ENCODE data around the gene PLEKHA4.
A peak's percentile ranks its signal among the peaks of the same experiment; 100 is the strongest.

PLEKHA4 gene

DNA sequence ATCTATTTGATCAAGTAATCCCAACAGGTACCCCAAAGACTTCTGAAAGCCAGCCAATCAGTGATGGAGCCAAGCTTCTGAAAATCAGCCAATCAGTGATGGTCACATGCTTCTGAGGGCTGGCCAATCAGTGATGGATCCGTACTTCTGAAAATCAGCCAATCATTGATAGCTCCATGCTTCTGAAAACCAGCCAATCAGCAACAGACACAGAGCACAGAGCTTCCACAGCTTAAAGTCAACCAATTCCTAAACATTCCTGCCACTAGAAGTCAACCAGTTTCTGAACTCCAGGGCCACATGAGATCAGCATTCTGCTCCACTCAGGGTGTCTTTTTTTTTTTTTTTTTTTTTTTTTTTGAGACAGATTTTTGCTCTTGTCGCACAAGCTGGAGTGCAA lies 23.9 kb downstream of the PLEKHA4 start:
- H3K4me3 ChIP-seq: no peak overlapping the region
- no peaks in the 10 kb centered on the region for H3K9me3 ChIP-seq (ENCODE audit: low read depth, low read length)
- no peak overlapping the region for H3K9ac ChIP-seq (ENCODE audit: insufficient read length)
- DNase-seq (ENCODE audit: low read depth, low spot score): no peak
- H3K27ac ChIP-seq: no peak overlapping the region
- TF ChIP-seq POLR2AphosphoS5 (IDR thresholded peaks at IDR 0.05; ENCODE audit: borderline replicate concordance, low read depth, low read length) (no peak), EZH2 (IDR thresholded peaks at IDR 0.05) (no peak), FOXP2 (optimal IDR thresholded peaks at IDR 0.05; ENCODE audit: control extremely low read depth, extremely low read length, insufficient read depth) (no peak)
- H3K36me3 ChIP-seq (ENCODE audit: insufficient read depth, low read length): no peaks in the 10 kb centered on the region

GRCh38 chr19:48842789-48843162 lies 25.6 kb downstream of the PLEKHA4 start:
- no peak for TF ChIP-seq POLR2AphosphoS5 (IDR thresholded peaks at IDR 0.05; ENCODE audit: borderline replicate concordance, low read depth, low read length)
- no peak overlapping the region for H3K27ac ChIP-seq
- H3K4me3 ChIP-seq: no peak overlapping the region
- no peak for DNase-seq (ENCODE audit: low read depth, low spot score)
- H3K9ac ChIP-seq (ENCODE audit: insufficient read length): no peak overlapping the region
- H3K9me3 ChIP-seq (ENCODE audit: low read depth, low read length): no peaks in the 10 kb centered on the region
- no peaks in the 10 kb centered on the region for H3K36me3 ChIP-seq (ENCODE audit: insufficient read depth, low read length)

- TF ChIP-seq EZH2 (IDR thresholded peaks at IDR 0.05): no peak
- no peak for TF ChIP-seq FOXP2 (optimal IDR thresholded peaks at IDR 0.05; ENCODE audit: control extremely low read depth, extremely low read length, insufficient read depth)
- no peak for TF ChIP-seq POLR2AphosphoS5 (IDR thresholded peaks at IDR 0.05; ENCODE audit: borderline replicate concordance, low read depth, low read length)
- no peak for DNase-seq (ENCODE audit: low read depth, low spot score)
Observed at GRCh38 chr19:48841571-48841970, 26.8 kb downstream of the PLEKHA4 start.

GRCh38 chr19:48841047-48841446 lies 27.4 kb downstream of the PLEKHA4 start:
- no peaks in the 10 kb centered on the region for H3K9me3 ChIP-seq (ENCODE audit: low read depth, low read length)
- H3K9ac ChIP-seq (ENCODE audit: insufficient read length): no peak overlapping the region

More at GRCh38 chr19:48841571-48841970, 26.8 kb downstream of the PLEKHA4 start:
- no peaks in the 10 kb centered on the region for H3K36me3 ChIP-seq (ENCODE audit: insufficient read depth, low read length)
- H3K27ac ChIP-seq: no peak overlapping the region
- no peak overlapping the region for H3K9ac ChIP-seq (ENCODE audit: insufficient read length)
- no peaks in the 10 kb centered on the region for H3K9me3 ChIP-seq (ENCODE audit: low read depth, low read length)
- no peak overlapping the region for H3K4me3 ChIP-seq

GRCh38 chr19:48837687-48838086 lies 30.7 kb downstream of the PLEKHA4 start:
- no peak overlapping the region; the same call in 1 of the 2 replicates for H3K4me3 ChIP-seq
- no peak overlapping the region for H3K27ac ChIP-seq

More at GRCh38 chr19:48841047-48841446, 27.4 kb downstream of the PLEKHA4 start:
- DNase-seq (ENCODE audit: low read depth, low spot score): no peak
- no peak overlapping the region for H3K27ac ChIP-seq
- TF ChIP-seq FOXP2 (optimal IDR thresholded peaks at IDR 0.05; ENCODE audit: control extremely low read depth, extremely low read length, insufficient read depth) (no peak), EZH2 (IDR thresholded peaks at IDR 0.05) (no peak), POLR2AphosphoS5 (IDR thresholded peaks at IDR 0.05; ENCODE audit: borderline replicate concordance, low read depth, low read length) (no peak)
- H3K4me3 ChIP-seq: no peak overlapping the region
- no peaks in the 10 kb centered on the region for H3K36me3 ChIP-seq (ENCODE audit: insufficient read depth, low read length)

GRCh38 chr19:48837051-48837524 lies 31.3 kb downstream of the PLEKHA4 start:
- Histone ChIP-seq H3K9me3 (ENCODE audit: low read depth, low read length) (no peaks in the 10 kb centered on the region), H3K36me3 (ENCODE audit: insufficient read depth, low read length) (no peaks in the 10 kb centered on the region), H3K27ac (no peak overlapping the region), H3K4me3 (peak overlapping the region; percentile 82), H3K9ac (ENCODE audit: insufficient read length) (peak overlapping the region; percentile 1)
- DNase-seq (ENCODE audit: low read depth, low spot score): no peak
- TF ChIP-seq POLR2AphosphoS5 (IDR thresholded peaks at IDR 0.05; ENCODE audit: borderline replicate concordance, low read depth, low read length): no peak
- TF ChIP-seq EZH2 (IDR thresholded peaks at IDR 0.05): no peak
- TF ChIP-seq FOXP2 (optimal IDR thresholded peaks at IDR 0.05; ENCODE audit: control extremely low read depth, extremely low read length, insufficient read depth): no peak

More at GRCh38 chr19:48837687-48838086, 30.7 kb downstream of the PLEKHA4 start:
- TF ChIP-seq POLR2AphosphoS5 (IDR thresholded peaks at IDR 0.05; ENCODE audit: borderline replicate concordance, low read depth, low read length) (no peak), EZH2 (IDR thresholded peaks at IDR 0.05) (no peak), FOXP2 (optimal IDR thresholded peaks at IDR 0.05; ENCODE audit: control extremely low read depth, extremely low read length, insufficient read depth) (no peak)
- no peaks in the 10 kb centered on the region for H3K9me3 ChIP-seq (ENCODE audit: low read depth, low read length)
- DNase-seq (ENCODE audit: low read depth, low spot score): no peak
- no peak overlapping the region for H3K9ac ChIP-seq (ENCODE audit: insufficient read length)
- H3K36me3 ChIP-seq (ENCODE audit: insufficient read depth, low read length): no peaks in the 10 kb centered on the region

GRCh38 chr19:48836089-48837017 lies 32.1 kb downstream of the PLEKHA4 start, which contains the start of gene HSD17B14:
TSS of gene HSD17B14 (minus strand) at chr19:48836491. CDS start at chr19:48836411, 80 bp downstream.
- no peaks in the 10 kb centered on the region for H3K36me3 ChIP-seq (ENCODE audit: insufficient read depth, low read length)
- H3K9me3 ChIP-seq (ENCODE audit: low read depth, low read length): no peaks in the 10 kb centered on the region
- peak within 1 kb of the TSS; percentile 82 for H3K4me3 ChIP-seq
- TF ChIP-seq FOXP2 (optimal IDR thresholded peaks at IDR 0.05; ENCODE audit: control extremely low read depth, extremely low read length, insufficient read depth) (no peak), EZH2 (IDR thresholded peaks at IDR 0.05) (no peak), POLR2AphosphoS5 (IDR thresholded peaks at IDR 0.05; ENCODE audit: borderline replicate concordance, low read depth, low read length) (no peak)
- H3K9ac ChIP-seq (ENCODE audit: insufficient read length): peak within 1 kb of the TSS; percentile 19
- H3K27ac ChIP-seq: no peak within 1 kb of the TSS
- DNase-seq (ENCODE audit: low read depth, low spot score): no peak

- TF ChIP-seq POLR2AphosphoS5 (IDR thresholded peaks at IDR 0.05; ENCODE audit: borderline replicate concordance, low read depth, low read length) (no peak), EZH2 (IDR thresholded peaks at IDR 0.05) (no peak), FOXP2 (optimal IDR thresholded peaks at IDR 0.05; ENCODE audit: control extremely low read depth, extremely low read length, insufficient read depth) (no peak)
- Histone ChIP-seq H3K9me3 (ENCODE audit: low read depth, low read length) (no peaks in the 10 kb centered on the region), H3K4me3 (peak overlapping the region; percentile 82), H3K9ac (ENCODE audit: insufficient read length) (no peak overlapping the region), H3K27ac (no peak overlapping the region), H3K36me3 (ENCODE audit: insufficient read depth, low read length) (no peaks in the 10 kb centered on the region)
- DNase-seq (ENCODE audit: low read depth, low spot score): peak; percentile 63
Observed at GRCh38 chr19:48835734-48836088, 32.7 kb downstream of the PLEKHA4 start.
